NT2/D1 (cell line): ENCODE data around the gene CERS4.

Experiments
- YY1 ChIP-seq: IDR thresholded peaks from 2 replicates; pipeline ENCODE4 v1.6.1; 2011; ENCODE audit not compliant: insufficient read length, insufficient read depth
- ZNF274 ChIP-seq: IDR thresholded peaks from 2 replicates; pipeline ENCODE4 v1.6.1; 2011; ENCODE audit warnings: mild to moderate bottlenecking, low read depth, low read length

- TF ChIP-seq ZNF274: no peak
- no peak for TF ChIP-seq YY1
Observed at GRCh38 chr19:8212212-8212611, 3.0 kb downstream of the CERS4 start.
